ENCODE measurements around the gene KCTD5.
"Not testable (repeated sequence)": the region's sequence is repeated elsewhere in the genome, so short reads cannot be mapped to it uniquely, and the experiment has no call there.

KCTD5 gene

GRCh38 chr16:2708955-2709587, 26.7 kb downstream of the KCTD5 start:
- DNase-seq (ENCODE audit: low spot score): no peak

DNA sequence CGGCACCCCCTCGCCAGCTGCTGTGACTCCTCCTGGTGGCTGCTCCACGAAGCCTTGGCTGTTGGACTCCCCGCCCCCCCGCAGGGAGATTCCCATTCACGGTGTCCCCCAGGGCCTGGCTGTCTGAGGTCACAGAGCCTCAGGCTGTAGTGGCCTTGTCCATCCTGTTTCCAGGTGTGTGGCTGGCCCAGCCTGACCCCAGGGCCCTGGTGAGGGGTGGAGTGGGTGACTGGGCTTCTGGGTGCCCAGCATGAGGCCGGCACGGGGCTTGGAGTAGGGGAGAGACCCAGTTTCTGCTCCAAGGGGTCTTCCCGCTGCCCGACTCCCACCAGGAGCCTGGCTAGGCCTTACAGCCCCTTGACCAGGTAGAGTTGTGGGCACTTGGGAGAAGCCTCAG, 27.3 kb downstream of the KCTD5 start:
- DNase-seq (ENCODE audit: low spot score): no peak

DNA sequence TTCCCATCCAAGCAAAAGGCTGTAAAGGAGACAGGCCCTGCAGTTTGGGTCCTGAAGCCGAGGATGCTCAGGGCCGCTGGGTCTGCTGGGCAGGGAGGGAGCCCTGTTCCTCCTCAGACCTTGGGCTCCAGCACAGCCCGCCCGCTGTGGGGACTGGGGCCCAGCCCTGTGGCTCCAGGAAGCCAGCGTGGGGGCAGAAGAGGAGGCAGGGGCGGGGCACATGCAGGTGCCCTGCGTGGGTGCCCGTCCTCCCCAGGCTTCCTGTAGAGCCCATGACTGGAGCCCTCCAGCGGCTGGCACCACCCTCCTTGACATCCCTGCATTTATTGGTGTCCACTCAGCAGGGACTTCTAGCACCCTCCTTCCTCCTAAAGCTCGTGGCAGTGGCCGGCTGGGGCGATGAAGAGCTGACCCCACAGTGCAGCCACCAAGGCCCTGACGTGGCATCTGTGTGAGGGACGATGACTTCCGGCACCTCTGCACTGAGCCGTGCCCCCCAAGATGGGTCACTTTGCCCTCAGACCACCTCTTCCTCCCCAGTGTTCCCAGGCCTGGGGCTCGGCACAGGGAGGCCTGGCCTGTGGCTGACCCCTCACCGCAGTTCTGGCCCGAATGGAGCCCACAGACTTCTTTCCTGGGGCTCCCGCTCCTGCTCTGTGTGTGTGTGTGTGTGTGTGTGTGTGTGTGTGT, 27.8 kb downstream of the KCTD5 start:
- DNase-seq (ENCODE audit: low spot score): no peak

DNA sequence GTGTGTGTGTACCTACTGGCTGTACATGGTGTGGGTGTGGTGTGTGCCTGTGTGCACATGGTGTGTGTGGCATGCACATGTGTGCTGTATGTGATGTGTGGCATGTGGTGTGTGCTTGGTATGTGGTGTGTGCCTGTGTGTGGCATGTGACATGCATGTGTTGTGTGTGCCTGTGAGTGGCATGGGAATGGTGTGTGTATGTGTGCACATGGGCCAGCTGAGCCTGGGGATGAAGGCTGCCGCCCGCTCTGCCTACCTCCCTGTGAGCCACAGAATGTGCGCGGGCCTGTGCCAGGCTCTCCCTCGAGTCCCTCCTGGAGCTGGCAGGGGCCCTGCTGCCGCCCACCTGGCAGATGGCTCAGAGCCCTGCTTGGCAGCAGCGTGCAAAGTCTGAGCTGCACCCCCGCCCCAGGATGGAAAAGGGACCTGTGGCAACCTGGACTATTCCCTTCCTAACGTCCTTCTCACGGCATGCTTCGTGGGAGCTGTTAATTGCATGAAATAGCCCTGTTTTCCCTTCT, 28.4 kb downstream of the KCTD5 start:
- DNase-seq (ENCODE audit: low spot score): no peak

- no peak for DNase-seq (ENCODE audit: low spot score)
Measured at GRCh38 chr16:2711370-2712062, 29.2 kb downstream of the KCTD5 start.

GRCh38 chr16:2712063-2712441, 29.7 kb downstream of the KCTD5 start:
- DNase-seq (ENCODE audit: low spot score): no peak

DNA sequence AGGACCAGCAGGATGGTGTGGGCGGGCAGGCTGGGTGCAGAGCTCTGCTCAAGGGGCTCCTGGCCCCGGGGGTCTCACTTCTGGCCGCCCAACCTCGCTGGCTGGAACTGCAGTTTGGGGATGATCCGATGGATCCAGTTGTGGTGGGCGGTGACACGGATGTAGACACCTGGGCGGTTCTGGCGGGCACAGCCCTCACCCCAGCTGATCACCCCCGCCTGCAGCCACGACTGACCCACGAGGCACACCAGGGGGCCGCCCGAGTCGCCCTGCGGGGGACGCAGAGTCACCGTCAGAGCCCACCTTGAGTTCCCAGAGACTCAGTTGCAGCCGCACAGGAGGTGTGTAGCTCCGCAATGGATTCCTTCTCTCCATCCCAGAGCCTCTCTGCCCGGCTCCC, 30.2 kb downstream of the KCTD5 start:
- DNase-seq (ENCODE audit: low spot score): no peak

DNA sequence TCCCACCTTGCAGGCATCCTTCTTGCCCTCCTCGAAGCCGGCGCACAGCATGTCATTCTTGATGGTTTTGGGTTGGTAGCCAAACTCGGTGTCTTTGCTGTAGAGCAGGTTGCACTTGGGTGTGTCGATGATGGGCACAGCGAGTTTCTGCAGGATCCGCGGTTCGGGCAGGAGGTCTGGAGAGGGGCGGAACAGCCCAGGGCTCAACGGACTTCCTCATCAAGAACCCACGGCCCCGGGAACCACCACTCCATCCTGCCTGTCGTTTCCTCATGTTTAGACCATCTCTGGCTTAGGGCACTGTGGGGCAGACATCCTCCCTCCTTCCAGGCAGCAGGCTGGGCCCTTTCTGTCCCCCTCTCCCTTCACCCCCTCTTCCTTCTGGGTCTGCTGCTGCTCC, 31.2 kb downstream of the KCTD5 start:
- DNase-seq (ENCODE audit: low spot score): no peak

DNA sequence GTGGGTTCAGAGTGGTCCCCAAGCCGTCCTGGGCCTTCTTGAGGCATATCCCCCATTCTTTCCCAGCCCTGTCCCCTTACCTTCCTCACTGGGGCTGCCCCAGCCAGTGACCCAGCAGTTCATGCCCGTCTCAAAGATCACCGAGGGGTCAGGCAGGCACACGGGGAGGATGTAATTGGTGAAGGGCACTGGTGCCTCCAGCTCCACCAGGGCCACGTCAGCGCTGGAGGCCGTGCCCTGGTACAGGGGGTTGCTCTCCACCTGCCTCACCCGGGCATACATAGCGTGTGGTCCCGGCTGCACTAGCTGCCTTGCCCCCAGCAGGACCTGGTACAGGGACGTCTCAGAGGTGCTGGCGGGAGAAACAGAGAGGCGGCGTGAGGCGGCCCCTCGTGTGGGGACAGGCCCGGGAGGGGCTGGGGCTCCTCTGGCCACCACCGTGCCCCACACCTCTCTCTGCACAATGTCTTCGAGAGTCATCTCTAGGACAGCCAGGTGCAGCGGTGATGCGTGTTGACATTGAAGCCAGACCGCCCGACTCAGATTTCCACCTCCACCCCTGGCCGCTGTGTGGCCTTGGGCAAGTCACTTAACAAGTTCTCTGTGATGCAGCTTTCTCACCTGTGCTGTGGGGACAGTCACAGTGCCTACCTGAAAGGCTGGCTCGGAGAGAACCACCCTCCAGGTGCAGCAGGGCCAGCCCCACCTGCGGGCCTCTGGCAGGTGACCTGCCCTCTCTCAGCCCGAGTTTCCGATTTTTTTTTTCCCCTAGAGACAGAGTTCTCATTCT, 31.9 kb downstream of the KCTD5 start:
- DNase-seq (ENCODE audit: low spot score): no peak

DNA sequence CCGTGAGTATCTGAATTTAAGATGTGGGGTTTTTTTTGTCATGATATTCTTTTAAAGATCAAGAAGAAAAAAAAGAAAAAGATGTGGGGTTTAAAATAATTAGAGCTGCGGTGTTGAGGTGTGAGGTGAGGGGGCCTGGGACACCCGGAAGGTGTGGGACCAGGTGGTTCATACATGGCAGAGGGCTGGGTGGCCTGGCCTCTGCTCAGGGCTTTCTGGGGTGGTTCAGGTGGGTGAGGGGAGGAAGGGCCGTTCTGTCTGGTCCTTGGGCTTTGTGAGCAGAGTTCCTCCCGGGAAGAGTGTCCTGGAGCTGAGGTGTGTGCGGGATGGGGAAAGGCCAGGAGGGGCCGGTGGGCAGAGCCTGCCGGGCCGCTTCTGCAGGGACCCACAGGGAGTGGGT, 32.7 kb downstream of the KCTD5 start:
- no peak for DNase-seq (ENCODE audit: low spot score)

DNA sequence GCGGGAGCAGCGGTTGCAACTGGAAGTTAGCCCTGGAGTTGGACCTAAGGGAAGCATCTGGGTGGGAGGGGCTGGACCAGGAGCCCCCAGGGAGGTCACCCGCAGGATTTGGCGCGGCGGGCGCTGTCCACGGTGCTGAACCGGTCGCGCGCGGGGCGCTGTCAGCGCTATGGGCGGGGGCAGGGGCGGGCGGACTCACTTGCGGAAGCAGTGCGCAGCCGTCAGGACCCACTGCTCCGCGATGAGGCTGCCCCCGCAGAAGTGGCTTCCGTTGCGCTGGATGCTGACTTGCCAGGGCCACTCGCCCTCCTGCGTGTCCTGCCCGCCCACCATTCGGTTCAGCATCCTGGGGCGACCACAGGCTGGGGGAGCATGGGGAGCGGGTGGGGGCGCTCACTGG, 33.2 kb downstream of the KCTD5 start:
- DNase-seq (ENCODE audit: low spot score): no peak

DNA sequence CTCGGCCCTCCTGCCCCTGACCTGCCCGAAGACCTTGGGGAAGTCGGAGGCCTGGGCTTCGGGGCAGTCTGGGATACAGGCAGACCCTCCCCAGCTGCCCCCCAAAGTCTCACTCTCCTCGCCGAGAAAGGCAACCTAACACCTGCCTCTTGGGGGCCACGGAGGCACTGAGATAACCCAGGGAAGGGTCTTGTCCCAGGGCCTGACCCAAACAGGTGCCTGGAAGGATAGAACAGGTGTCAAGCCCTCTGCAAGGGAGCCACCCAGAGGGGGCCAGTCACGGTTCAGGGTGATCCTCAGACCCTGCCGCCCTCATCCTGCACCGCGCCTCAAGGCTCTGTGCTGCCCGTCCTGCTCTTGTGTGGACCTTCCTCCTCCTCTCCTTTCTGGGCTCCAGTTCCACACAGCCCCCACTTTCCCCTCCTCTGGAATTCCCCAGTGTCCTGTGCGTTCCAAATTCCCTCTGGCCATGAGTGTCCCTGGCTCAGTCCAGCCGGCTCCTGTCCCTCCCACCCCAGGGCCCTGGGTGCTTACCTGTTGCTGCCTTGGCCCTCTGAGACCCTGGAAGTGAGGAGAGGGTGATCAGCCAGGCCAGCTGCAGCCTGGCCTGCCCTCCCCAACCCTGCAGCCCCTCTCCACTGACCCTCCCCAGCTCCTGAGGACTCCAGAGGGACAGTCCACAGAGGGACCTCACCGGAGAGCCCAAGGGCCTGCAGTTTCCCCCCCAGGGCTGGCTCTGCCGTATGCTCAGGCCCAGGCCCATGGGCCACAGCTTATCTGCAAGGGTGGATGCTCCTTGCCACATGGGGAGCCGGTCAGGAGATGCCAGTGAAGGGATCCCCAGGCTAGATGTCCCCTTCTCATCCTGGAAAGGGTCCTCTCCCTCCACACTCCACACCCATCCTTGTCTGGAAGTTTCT, 33.9 kb downstream of the KCTD5 start:
- DNase-seq (ENCODE audit: low spot score): no peak

- no peak for DNase-seq (ENCODE audit: low spot score)
Measured at GRCh38 chr16:2716948-2717347, 34.6 kb downstream of the KCTD5 start.

DNA sequence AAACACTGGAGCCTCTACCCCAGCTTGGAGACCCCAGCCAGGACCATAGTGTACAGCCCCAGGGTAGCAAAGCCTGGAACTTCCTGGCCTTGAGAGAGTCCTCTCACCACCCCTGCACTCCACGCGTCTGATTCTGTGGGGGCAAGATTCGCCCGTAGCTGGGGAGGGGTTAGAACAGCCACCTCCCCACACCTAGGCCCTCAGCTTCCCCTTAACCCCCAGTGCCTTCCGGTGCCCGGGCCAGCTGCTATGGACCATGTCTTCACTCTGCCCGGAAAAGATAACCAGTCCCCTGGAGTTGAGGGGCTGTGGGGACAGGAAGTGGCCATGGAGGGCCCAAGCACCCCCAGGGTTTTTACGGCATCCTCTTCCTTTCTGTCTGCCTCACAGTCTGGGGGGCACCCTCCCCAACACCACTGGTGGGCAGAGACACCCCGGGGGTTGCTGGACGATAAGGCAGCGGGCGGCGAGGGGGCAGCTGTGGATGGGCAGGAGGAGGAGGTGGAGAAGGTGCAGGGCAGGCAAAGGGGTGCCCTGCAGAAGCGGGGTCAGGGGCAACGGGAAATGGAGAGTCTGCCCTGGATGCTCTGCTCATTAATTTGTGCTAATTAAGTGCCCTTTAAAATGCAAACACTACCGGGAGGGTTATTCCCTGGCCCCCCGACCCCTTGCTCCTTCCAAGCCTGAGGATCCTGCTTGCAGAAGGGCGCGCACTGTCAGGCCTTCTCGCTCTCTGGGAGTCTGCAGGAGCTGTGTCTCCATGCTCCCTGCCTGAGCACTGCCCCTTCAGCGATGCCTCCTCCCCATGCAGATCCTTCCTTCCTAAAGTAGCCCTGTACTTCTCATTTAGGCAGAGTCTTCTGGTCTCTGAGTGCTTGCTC, 35.3 kb downstream of the KCTD5 start:
- no peak for DNase-seq (ENCODE audit: low spot score)

- no peak for DNase-seq (ENCODE audit: low spot score)
Measured at GRCh38 chr16:2719328-2720063, 37.2 kb downstream of the KCTD5 start.

- DNase-seq (ENCODE audit: low spot score): no peak
Measured at GRCh38 chr16:2720064-2720457, 37.7 kb downstream of the KCTD5 start, which contains the start of gene PRSS27. TSS of gene PRSS27 (minus strand) at chr16:2720224. CDS start at chr16:2720160, 64 bp downstream.

DNA sequence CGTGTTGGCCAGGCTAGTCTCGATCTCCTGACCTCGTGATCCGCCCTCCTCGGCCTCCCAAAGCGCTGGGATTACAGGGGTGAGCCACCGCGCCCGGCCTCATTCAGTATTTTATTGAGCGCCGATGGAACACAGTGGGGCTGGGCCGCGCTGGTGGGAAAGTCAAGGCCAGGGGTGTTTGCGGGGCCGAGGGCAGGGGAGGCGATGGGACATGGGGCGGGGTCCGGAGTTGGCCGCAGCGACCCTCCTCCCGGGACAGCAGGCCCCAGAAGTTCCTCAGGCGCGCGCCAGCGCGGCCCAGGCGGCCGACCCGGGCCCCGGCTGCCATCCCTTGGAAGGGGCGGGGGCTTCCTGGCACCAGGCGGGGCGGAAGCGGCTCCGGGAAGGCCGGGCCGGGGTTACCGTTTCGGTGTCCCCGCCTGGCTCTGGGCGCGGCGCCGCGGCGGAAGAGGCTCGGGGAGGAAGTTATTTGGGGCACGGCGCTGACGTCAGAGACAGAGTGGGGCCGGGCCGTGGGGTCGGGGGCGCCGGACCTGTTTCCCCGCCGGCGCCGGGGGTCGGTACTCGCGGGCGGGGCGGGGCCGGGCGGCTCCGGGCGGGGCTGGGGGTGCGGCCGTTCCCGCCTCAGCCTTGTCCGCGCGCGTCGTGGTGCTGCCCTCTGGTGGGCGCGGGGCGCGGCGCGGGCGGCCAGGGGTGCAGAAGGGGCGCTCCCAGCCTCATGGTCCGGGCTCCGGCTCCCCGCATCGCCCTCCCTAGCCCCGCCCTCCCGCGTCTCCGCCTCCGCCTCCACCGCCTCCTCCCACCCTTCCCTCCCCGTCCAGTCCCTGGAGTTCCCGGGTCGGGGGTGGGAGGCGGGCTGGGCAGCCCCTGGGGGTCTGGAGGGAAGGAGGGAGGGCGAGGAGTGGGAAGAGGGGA, 38.7 kb downstream of the KCTD5 start:
- peak; percentile 89 for DNase-seq (ENCODE audit: low spot score)

DNA sequence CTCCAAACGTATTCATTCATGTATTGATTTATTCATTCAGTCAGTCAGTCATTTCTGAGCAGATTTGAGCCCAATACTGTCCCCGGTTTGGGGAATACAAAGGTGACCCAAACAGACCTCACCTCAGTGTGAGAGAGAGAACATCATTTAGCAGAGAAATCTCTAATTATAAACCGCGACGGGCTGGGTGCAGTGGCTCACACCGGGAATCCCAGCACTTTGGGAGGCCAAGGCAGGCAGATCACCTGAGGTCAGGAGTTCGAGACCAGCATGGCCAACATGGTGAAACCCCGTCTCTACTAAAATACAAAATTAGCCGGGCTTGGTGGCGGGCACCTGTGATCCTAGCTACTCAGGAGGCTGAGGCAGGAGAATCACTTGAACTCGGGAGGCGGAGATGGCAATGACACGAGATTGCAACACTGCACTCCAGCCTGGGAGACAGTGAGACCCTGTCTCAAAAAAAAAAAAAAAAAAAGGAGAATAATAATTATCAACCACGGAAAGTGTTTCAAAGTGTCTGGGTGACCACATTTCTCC, 39.4 kb downstream of the KCTD5 start:
- not testable (repeated sequence) for DNase-seq (ENCODE audit: low spot score)
